ENCODE results near the gene MARCHF9.

DNA sequence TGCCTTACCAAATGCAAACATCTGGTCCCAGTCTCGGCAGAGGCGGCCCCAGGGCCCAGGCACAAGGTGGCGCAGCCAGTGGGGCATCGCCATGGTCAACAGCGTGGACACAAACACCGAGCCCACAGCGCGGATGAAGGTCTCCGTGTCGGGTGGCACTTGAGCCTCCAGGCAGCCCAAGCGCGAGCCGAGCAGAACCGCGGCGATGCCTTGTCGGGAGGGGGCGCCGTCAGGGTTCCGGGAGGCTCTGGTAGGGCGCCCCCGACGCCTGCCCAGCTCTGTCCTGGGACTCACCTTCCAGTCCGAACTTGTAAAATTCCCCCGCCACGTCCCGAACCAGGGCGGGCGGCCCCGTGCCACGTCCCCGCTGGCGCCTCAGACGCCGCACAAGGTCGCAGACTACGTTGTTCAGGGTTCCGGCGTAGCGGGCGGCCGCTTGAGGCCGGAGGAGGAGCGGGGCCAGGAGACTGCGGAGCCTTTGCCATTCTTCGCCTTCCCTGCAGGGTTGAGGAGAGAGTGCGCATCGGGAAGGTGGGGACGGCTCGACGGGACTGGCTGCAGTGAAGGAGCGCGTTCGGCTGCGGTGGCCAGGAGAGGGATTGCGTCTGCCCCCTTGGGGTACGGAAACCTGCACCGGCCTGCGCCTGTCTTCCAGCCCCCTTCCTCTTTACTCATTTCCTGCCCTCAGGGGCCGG, 10.2 kb downstream of the MARCHF9 start:
- TF ChIP-seq, protein P1, sequence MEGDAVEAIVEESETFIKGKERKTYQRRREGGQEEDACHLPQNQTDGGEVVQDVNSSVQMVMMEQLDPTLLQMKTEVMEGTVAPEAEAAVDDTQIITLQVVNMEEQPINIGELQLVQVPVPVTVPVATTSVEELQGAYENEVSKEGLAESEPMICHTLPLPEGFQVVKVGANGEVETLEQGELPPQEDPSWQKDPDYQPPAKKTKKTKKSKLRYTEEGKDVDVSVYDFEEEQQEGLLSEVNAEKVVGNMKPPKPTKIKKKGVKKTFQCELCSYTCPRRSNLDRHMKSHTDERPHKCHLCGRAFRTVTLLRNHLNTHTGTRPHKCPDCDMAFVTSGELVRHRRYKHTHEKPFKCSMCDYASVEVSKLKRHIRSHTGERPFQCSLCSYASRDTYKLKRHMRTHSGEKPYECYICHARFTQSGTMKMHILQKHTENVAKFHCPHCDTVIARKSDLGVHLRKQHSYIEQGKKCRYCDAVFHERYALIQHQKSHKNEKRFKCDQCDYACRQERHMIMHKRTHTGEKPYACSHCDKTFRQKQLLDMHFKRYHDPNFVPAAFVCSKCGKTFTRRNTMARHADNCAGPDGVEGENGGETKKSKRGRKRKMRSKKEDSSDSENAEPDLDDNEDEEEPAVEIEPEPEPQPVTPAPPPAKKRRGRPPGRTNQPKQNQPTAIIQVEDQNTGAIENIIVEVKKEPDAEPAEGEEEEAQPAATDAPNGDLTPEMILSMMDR (IDR thresholded peaks at IDR 0.05): no peak
- TF ChIP-seq POLR2A (IDR thresholded peaks at IDR 0.05): no peak
- no peak for TF ChIP-seq EP300 (IDR thresholded peaks at IDR 0.05)

Measured in ovary (tissue), 3 donors.